NCI-H2171 treated with DMSO at 0.1 percent for 48 hours (cell line): Measurements from ENCODE around the gene KCNK4.
A peak's percentile ranks its signal among the peaks of the same experiment; 100 is the strongest.
"Not testable (repeated sequence)": the region's sequence is repeated elsewhere in the genome, so short reads cannot be mapped to it uniquely, and the experiment has no call there.

ENCODE experiments used
- DNase-seq: peaks from one replicate; lab custom pipeline; 2025; lab: John Stamatoyannopoulos, UW

The KCNK4 gene

DNA sequence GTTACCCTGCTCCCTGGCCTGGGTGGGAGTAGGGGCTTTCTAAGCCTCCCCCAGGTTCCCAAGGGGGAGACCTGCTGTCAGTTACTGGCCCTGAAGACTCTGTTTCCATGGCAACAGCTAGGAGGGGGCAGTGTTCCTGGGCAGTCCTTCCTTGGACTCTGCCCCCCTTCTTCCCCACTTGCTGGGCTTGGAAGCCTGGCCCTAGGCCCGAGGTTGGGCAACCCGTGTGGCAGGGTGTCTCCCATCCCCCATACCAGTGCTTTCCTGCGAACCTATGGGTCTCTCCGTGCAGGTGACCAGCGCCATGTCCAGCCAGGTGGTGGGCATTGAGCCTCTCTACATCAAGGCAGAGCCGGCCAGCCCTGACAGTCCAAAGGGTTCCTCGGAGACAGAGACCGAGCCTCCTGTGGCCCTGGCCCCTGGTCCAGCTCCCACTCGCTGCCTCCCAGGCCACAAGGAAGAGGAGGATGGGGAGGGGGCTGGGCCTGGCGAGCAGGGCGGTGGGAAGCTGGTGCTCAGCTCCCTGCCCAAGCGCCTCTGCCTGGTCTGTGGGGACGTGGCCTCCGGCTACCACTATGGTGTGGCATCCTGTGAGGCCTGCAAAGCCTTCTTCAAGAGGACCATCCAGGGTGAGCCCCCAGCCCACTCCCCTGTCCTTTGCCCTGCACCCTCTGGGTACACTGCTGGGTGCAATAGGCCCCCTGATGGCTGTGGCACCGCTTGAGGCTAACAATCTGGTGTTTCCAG lies 15.9 kb downstream of the KCNK4 start:
- DNase-seq = no peak

DNA sequence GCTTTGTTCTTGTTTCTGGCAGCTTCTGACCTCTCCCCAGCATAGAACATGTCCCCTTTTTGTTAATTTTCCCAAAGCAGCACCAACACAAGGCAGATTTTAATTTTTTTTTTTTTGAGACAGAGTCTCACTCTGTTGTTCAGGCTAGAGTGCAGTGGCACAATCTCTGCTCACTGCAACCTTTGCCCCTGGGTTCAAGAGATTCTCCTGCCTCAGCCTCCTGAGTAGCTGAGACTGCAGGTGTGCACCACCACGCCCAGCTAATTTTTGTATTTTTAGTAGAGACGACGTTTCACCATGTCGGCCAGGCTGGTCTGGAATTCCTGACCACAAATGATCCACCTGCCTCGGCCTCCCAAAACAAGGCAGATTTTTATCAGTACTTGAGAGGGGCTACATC lies 16.7 kb downstream of the KCNK4 start:
- DNase-seq = not testable (repeated sequence)

DNA sequence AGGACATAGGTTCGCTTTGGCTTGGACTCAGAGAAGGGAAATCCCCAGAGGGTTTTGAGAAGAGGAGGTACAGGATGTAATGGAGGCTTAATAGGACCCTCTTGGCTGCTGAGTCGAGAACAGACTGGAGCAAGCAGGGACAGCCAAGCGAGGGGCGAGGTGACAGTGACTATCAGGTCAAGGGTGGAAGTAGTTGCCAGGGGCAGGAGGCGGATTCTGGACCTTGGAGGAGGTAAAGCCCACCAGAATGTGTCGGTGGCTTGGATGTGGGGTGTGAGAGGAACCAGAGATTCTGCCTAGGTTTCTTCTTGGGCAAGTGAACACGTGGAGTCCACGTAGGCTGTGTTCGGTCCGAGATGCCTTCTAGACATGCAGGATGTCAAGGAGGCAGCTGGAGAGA lies 21.8 kb downstream of the KCNK4 start:
- no peak for DNase-seq

DNA sequence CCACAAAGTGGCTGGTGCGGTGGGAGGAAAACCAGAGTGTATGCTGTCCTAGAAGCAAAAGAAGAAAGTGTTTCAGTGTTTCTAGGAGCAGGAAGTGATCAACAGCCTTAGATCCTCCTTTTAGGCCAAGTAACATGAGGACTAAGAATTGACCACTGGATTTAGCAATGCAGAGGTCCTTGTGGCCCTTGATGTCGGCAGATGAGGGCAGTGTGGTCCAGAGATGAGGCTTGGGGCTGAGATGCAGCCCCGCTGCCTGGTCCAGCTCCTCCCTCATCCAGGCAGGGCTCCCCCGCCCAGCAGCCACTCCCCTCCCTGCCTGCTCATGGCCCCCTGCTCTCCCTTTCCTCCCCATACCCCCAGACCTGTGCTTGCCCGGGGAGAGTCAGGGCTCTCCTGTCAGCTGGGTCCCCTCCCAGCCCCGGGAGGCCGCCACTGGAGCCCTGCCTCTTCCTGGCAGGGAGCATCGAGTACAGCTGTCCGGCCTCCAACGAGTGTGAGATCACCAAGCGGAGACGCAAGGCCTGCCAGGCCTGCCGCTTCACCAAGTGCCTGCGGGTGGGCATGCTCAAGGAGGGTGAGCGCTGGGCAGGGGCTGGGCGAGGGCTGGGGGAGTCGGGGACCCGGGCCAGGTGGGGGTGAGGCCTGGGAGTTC lies 22.5 kb downstream of the KCNK4 start:
- no peak for DNase-seq

DNA sequence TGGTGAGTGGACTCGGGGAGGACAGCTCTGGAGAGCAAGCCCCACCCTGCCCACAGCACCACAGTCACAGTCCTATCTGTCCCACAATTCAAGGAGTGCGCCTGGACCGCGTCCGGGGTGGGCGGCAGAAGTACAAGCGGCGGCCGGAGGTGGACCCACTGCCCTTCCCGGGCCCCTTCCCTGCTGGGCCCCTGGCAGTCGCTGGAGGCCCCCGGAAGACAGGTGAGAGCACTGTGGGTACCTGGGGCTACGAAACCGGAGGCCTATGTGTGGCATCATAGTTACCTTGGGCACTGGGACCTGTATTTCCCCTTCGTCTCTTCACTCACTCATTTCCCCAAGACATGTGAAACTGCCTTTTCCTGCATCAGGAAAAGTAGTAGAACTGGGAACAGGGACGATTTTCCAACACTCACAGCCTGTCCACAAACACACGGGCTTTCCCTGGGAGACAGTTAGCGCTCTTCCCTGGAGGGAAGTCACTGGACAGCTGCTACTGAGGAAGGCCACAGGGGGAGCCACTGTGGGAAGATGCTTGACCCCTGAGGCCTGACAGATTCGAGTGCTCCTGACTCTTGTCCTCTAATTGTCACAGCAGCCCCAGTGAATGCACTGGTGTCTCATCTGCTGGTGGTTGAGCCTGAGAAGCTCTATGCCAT lies 23.2 kb downstream of the KCNK4 start:
- no peak for DNase-seq

DNA sequence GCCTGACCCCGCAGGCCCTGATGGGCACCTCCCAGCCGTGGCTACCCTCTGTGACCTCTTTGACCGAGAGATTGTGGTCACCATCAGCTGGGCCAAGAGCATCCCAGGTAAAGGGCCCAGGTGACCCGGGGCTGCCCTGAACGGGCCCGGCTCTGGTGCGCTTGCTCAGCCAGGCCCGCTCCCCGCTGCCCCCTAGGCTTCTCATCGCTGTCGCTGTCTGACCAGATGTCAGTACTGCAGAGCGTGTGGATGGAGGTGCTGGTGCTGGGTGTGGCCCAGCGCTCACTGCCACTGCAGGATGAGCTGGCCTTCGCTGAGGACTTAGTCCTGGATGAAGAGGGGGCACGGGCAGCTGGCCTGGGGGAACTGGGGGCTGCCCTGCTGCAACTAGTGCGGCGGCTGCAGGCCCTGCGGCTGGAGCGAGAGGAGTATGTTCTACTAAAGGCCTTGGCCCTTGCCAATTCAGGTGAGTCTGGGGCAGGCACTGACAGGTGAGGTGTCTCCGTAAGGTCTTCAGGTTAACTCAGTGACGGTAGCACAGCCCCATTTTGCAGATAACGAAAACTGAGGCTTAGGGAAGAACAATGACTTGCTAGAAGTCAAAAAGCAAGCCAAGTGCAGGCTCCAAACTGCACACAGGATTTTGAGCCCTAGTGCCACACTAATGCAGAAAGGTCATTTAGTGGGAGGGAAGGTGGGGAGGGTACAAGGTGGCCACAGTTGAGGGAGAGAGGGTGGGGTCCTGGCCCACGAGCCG lies 23.9 kb downstream of the KCNK4 start:
- no peak for DNase-seq

DNA sequence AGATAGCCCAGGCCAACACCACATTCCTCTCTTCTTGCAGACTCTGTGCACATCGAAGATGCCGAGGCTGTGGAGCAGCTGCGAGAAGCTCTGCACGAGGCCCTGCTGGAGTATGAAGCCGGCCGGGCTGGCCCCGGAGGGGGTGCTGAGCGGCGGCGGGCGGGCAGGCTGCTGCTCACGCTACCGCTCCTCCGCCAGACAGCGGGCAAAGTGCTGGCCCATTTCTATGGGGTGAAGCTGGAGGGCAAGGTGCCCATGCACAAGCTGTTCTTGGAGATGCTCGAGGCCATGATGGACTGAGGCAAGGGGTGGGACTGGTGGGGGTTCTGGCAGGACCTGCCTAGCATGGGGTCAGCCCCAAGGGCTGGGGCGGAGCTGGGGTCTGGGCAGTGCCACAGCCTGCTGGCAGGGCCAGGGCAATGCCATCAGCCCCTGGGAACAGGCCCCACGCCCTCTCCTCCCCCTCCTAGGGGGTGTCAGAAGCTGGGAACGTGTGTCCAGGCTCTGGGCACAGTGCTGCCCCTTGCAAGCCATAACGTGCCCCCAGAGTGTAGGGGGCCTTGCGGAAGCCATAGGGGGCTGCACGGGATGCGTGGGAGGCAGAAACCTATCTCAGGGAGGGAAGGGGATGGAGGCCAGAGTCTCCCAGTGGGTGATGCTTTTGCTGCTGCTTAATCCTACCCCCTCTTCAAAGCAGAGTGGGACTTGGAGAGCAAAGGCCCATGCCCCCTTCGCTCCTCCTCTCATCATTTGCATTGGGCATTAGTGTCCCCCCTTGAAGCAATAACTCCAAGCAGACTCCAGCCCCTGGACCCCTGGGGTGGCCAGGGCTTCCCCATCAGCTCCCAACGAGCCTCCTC lies 24.8 kb downstream of the KCNK4 start:
- not testable (repeated sequence) for DNase-seq

DNA sequence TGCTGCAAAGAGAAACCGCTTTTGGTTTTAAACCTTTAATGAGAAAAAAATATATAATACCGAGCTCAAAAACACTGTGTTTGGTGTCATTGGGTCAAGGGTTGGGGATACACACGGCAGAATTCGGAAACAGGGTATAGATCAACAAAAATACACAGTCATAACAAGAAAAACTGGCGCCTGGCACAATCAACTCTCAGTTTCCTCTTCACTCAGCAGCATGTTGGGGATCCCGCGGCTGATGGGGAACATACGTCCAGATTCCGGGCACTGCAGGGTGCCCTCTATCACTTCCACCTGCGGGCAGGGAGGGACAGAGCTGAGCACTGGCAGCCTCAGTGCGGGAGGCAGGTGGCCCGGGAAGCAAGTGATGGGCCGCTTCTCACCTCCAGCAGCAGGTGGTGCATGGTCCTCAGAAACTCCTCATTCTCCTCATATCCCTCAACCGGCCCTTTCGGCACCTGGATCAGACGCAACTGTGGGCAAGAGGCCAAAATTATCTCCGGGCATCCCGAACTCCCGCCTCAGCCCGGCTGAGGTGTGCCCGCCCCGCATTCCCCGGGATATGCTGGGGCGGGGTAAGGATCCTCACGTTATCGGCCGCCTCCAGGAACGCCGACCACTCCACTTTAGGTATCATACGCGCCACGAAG lies 25.7 kb downstream of the KCNK4 start:
- DNase-seq = peak; percentile 82

DNA sequence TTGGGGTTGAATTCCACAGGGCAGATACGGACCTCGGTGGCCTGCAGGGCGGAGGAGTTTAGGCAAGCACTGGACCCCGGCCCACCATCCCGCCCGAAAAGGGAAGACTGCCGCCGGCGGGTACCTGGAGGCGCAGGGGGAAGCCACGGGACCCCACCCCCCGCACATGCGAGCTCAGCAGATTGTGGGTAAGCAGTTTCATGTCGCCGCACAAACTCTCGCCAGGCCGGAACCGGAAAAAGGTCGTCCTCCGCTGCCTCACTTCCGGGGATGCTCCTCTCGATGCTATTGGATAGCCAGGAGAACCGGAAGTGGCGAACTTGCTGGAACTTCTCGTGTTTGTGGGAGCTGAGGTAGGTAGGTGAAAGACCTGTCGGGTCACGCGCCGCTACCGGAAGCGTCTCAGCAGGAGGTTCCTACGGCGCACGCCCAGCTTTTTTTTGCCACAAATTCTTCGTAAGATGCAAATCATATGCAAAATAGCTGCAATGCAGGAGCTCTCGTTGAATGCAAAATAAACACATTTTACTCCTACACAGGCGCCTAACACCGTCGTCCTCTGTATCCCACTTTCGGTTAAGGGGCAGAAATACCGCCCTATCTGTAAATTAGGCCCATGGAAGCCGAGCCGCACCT lies 26.3 kb downstream of the KCNK4 start, which contains the start of gene TRMT112:
TRMT112 (minus strand) TSS at position 235 of the 636 bp plus-strand sequence; CDS start at position 202, 33 bp downstream.
- peak; percentile 99 for DNase-seq

DNA sequence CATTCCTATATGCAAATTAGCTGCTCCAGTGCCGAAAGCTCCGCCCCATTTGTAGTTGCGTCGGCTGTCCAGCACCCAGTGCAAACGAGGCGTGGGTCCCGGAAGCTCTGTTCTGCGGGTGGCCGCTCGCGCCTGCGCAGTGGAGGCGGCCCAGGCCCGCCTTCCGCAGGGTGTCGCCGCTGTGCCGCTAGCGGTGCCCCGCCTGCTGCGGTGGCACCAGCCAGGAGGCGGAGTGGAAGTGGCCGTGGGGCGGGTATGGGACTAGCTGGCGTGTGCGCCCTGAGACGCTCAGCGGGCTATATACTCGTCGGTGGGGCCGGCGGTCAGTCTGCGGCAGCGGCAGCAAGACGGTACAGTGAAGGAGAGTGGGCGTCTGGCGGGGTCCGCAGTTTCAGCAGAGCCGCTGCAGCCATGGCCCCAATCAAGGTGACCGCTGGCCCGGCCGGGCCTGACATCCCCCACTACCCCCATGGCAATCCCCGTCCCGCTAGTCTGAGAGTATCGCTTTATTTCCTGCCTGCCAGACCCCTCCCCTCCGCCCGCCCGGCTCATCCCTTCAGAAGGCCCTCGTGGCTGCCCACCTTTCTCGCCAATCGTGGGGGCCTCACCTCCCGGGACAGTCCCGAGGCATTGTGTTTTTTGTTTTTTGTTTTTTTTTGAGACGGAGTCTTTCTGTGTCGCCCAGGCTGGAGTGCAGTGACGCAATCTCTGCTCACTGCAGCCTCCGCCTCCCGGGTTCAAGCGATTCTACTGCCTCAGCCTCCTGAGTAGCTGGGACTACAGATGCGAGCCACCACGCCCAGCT lies 27.1 kb downstream of the KCNK4 start, which contains the start of gene PRDX5:
PRDX5 (plus strand) TSS at position 161 of the 805 bp plus-strand sequence; CDS start at position 256, 95 bp downstream.
- DNase-seq = peak; percentile 97

DNA sequence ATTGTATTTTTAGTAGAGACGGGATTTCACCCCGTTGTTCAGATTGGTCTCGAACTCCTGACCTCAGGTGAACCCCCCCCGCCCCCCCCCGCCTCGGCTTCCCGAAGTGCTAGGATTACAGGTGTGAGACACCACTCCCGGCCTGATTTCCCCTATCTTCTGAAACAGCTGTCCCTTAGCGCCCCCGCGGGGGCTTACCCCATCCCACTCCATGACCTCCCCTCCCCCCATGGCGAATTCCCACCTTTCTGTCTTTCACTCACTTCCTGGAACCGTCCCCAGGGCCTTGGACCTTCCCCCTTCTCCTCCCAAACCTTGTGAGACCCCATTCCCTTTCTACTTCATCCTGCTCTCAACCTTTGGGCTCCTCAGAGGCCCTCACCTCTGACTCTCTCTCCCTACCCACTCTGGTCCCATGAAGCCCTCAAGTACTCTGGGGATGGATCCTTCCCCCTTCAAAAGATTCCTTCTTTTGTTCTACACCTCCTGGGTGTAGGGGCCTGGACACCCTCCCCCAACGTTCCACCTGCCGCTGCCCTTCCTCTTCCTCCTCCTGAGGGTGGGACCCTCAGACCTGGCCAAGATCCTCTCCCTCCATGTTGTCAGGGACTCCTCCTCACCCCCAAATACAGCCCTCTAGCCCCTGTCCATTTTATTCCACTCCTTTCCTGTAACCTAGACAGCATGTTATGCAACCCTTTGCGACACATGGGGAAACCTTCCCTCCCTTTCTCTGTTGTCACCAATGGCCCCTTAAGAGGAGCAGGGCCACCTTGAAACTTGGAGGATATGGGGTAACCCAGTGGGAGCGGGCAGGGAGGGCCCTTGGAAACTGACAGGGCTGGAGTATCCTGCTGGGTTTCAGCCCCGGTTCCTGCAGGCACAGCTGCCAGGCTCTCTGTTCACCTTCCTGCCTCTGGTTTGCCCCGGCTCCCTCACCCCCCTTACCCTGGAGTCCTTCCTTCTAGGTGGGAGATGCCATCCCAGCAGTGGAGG lies 28.0 kb downstream of the KCNK4 start:
- peak; percentile 29 for DNase-seq

DNA sequence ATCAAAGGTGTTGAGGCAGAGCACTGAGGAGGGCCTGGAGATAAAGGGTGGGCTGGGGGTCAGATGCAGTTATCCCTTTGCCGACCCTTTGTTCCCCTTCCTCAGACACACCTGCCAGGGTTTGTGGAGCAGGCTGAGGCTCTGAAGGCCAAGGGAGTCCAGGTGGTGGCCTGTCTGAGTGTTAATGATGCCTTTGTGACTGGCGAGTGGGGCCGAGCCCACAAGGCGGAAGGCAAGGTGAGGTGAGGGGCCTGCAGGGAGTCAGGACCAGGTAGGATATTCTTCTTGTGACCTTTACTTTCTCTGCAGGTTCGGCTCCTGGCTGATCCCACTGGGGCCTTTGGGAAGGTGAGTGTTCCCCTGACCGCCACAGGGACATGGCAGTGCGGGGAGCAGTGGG lies 29.5 kb downstream of the KCNK4 start:
- DNase-seq = no peak

DNA sequence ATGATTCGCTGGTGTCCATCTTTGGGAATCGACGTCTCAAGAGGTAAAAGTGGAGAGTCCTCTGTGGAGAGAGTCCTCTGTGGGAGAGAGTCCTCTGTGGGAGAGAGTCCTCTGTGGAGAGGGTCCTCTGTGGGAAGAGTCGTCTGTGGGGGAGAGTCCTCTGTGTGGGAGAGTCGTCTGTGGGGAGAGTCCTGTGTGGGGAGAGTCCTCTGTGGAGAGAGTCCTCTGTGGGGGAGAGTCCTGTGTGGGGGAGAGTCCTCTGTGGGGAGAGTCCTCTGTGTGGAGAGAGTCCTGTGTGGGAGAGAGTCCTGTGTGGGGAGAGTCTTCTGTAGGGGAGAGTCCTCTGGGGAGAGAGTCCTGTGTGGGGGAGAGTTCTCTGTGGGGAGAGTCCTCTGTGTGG lies 29.9 kb downstream of the KCNK4 start:
- DNase-seq = no peak

DNA sequence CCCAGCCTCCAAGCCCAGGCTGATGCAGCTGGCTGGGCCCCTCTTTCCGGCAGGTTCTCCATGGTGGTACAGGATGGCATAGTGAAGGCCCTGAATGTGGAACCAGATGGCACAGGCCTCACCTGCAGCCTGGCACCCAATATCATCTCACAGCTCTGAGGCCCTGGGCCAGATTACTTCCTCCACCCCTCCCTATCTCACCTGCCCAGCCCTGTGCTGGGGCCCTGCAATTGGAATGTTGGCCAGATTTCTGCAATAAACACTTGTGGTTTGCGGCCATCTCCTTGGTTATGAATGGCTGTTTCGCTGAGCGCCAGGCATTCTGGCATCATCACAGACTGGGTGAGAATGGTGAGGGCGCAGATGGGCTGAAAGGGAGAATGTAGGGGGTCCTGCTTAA lies 30.4 kb downstream of the KCNK4 start:
- DNase-seq = peak; percentile 66

DNA sequence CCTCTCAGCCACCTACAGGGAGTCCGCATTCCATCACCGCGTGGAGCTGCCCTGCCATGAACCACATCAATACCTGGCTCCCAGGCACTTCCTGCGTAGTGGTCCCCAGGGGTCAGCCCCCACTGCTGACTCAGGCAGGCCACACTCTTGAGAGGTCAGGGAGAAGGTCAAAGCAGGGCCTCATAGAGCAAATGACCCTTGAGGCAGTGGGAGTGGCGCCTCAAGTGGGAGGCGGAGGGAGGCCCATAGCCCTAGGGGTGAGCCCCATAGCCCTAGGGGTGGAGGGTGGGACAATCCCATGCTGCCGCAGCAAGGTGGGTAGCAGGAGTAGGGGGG lies 31.8 kb downstream of the KCNK4 start:
- DNase-seq = no peak

DNA sequence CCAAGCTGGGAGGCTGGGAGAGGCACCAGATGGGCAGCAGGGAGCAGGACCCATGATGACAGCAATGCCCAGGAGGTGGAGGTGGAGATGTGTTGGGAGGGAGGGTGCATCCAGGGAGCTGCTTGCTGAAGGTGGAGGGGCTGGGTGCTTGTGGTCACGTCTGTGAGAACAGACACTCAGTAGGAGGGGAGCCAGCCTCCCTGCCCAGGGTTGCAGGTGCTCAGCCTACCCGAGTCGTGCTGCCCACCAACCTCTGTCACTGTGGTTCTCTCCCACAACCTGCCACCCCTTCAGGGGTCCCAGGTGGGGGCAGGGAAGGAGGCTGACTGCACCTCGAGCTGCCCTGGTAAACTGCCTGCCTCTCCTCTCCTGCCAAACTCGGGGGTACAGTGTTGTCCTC lies 32.3 kb downstream of the KCNK4 start:
- no peak for DNase-seq

DNA sequence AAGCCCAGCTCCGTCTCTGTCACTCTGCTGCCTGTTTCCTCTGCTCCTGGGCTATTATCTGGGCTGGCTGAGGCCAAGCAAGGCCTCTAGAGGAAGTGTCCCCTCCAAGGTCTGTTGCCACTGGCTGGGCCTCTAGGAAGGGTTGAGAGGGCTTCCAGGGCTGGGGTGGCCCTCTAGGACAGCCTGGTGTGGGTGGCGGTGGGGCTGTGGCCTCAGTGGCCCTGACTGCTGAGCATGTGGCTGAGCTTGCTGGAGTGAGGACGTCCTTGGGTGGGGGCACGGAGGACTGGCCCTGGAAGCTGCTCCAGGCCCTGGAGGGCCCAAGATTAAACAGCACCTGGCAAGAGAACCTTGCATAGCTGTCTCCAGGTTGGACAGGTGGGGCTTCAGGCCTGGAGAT lies 32.9 kb downstream of the KCNK4 start:
- not testable (repeated sequence) for DNase-seq
